IPS-20b (cell line): ENCODE results near the gene APOBEC3G.

ENCODE experiments used
- H3K27ac ChIP-seq: one replicate; pipeline ENCODE4 v1.5.1; 2013; ENCODE audit warnings: low read length
- H3K27me3 ChIP-seq: 2 replicates; pipeline ENCODE4 v1.6.1; 2013; ENCODE audit warnings: mild to moderate bottlenecking, low read length, inconsistent platforms; ENCODE audit not compliant: insufficient read depth
- H3K36me3 ChIP-seq: 2 replicates; pipeline ENCODE4 v1.6.1; 2013; ENCODE audit warnings: low read depth, mild to moderate bottlenecking, inconsistent platforms, low read length, moderate library complexity; ENCODE audit not compliant: insufficient read depth
- H3K4me1 ChIP-seq: 2 replicates; pipeline ENCODE4 v1.6.1; 2013; ENCODE audit warnings: mild to moderate bottlenecking, control low read depth, inconsistent platforms, low read length, moderate library complexity; ENCODE audit not compliant: insufficient read depth
- H3K4me3 ChIP-seq: 2 replicates; pipeline ENCODE4 v1.5.1; 2013; ENCODE audit warnings: mild to moderate bottlenecking, low read length, inconsistent platforms
- H3K9ac ChIP-seq: 2 replicates; pipeline ENCODE4 v1.6.1; 2013; ENCODE audit warnings: low read depth, mild to moderate bottlenecking, inconsistent platforms, low read length, moderate library complexity
- H3K9me3 ChIP-seq: 2 replicates; pipeline ENCODE4 v1.6.1; 2013; ENCODE audit warnings: mild to moderate bottlenecking, low read depth, low read length, inconsistent platforms; ENCODE audit not compliant: insufficient read depth

The APOBEC3G gene

DNA sequence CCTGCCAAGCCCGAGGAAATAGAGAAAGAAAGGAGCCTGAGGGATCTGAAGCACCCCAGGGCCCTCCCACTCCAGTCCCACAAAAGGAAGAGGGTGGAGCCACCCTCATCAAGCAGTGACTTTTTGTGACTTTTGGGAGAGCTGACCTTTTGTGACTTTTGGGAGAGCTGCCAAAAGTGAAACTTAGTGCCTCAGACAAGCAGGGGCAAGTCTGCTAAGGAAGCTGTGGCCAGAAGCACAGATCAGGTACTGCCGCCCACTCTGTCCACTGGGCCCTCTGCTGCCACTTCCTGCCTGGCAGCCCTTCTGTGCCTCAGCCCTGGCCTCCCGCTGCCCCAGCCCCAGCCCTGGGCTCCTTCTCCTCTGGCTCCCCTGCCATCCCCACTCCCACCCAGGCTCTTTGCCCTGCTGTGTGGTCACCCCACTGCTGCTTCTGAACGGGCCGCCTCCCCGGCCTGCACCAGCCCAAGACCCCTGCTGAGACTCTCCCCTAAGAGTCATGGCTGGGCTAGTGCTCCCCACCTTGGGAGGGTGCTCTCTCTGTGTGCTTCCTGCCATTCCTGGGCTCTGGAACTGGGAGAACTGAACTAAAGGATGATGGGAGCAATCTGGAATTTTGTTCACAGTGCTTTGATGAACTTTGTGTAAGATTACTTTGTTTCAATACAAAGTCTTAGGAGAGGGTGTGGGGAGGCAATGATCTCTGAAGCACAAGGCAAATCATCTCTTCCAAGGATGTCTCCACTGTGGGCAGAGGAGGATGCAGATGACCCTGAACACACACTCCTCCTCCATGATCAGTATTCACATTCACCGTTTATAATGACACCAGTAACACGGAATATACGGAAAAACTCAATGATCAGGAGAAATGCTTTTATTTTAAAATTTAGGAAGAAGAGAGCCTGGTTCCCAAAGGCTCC, 20.3 kb downstream of the APOBEC3G start, which contains the start of gene APOBEC3H:
APOBEC3H (plus strand) TSS at position 147 of the 923 bp plus-strand sequence. CDS start 3,035 bp downstream, outside the sequence.
- H3K4me1 ChIP-seq = peaks cover 7% of the 10 kb centered on the region; the same call in 1 of the 2 replicates

DNA sequence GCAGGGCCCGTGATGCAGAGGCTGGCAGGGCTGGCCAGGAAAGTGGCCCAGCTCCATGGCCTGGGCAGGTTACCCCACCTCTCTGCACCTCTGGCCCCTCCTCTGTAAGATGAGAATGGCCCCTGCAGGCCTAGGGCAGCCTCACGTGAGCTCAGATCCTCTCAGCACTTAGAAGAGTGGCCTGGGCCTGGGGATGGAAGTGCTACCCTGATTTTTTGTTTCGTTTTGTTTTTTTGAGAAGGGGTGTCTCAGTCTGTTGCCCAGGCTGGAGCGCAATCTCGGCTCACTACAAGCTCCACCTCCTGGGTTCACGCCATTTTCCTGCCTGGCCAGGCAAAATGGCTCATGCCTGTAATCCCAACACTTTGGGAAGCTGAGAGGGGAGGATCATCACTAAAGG, 21.0 kb downstream of the APOBEC3G start:
- H3K4me3 ChIP-seq = no peak overlapping the region

More for the DNA sequence above, 20.3 kb downstream of the APOBEC3G start, which contains the start of gene APOBEC3H:
- Histone ChIP-seq H3K27me3 (no peaks in the 10 kb centered on the region), H3K36me3 (no peaks in the 10 kb centered on the region), H3K9me3 (no peaks in the 10 kb centered on the region), H3K9ac (peak within 1 kb of the TSS; percentile 59; the same call in 1 of the 2 replicates), H3K27ac (peak within 1 kb of the TSS; percentile 14), H3K4me3 (no peak within 1 kb of the TSS)

DNA sequence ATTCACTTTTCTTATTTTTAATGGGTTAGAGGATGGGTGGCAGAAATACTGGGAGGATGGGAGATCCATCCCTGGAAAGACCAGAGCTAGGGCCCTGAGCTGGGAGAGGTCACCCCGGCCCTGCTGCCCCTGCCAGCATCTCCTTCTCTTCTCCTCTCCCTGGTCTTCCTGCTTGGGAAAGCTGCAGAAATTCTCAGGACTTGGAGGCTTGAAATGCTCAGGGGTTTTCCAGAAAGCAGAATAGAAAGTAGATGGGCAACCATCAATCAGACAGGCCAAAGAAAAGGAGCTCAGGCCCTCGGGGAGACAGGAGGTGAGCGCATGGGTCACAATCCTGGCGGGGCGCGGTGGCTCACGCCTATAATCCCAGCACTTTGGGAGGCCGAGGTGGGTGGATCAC, 21.5 kb downstream of the APOBEC3G start:
- no peaks in the 10 kb centered on the region for H3K9me3 ChIP-seq
- H3K9ac ChIP-seq = 0 out of 2 replicates have a peak overlapping the region, but pooled peaks have one; percentile 59
- H3K36me3 ChIP-seq = no peaks in the 10 kb centered on the region
- H3K27me3 ChIP-seq = no peaks in the 10 kb centered on the region
- H3K27ac ChIP-seq = no peak overlapping the region
- H3K4me1 ChIP-seq = peaks cover 7% of the 10 kb centered on the region; the same call in 1 of the 2 replicates
- no peak overlapping the region for H3K4me3 ChIP-seq

More for the DNA sequence above, 21.0 kb downstream of the APOBEC3G start:
- Histone ChIP-seq H3K27me3 (no peaks in the 10 kb centered on the region), H3K27ac (no peak overlapping the region), H3K9me3 (no peaks in the 10 kb centered on the region), H3K36me3 (no peaks in the 10 kb centered on the region), H3K9ac (peak overlapping the region; percentile 59; the same call in 1 of the 2 replicates), H3K4me1 (peaks cover 7% of the 10 kb centered on the region; the same call in 1 of the 2 replicates)

DNA sequence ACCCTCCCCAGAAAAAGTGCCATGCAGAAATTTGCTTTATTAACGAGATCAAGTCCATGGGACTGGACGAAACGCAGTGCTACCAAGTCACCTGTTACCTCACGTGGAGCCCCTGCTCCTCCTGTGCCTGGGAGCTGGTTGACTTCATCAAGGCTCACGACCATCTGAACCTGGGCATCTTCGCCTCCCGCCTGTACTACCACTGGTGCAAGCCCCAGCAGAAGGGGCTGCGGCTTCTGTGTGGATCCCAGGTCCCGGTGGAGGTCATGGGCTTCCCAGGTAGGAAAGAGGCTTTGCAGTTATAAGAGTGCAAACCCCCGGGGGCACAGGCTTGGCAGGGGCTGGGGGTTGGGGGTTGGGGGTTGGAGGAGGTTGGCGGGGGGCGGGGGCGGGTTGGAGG, 24.2 kb downstream of the APOBEC3G start:
- Histone ChIP-seq H3K4me3 (no peak overlapping the region), H3K9me3 (no peaks in the 10 kb centered on the region)

DNA sequence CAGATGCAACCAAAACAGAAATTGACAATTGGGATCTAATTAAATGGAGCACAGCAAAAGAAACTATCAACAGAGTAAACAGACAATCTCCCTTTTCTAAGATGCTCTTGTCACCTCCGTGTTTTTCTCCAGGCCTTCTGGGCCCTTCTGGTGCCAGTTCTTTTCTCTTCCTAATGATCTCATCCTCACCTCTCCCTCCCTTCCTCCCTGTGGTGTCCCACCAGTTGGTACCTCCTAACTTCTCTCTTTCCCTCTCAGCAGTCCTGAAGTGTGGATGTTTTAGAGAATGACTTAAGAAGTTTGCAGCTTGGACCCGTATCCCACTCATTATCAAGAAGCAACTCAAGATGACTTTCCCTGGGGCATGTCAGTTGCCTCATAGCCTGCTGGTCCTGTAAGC, 26.4 kb downstream of the APOBEC3G start:
- H3K36me3 ChIP-seq = no peaks in the 10 kb centered on the region
- no peak overlapping the region for H3K4me3 ChIP-seq
- H3K4me1 ChIP-seq = no peaks in the 10 kb centered on the region
- no peak overlapping the region for H3K27ac ChIP-seq
- H3K9ac ChIP-seq = no peak overlapping the region
- no peaks in the 10 kb centered on the region for H3K27me3 ChIP-seq
- H3K9me3 ChIP-seq = no peaks in the 10 kb centered on the region

More for the DNA sequence above, 24.2 kb downstream of the APOBEC3G start:
- H3K27ac ChIP-seq = no peak overlapping the region
- no peaks in the 10 kb centered on the region for H3K27me3 ChIP-seq
- peaks cover 7% of the 10 kb centered on the region; the same call in 1 of the 2 replicates for H3K4me1 ChIP-seq
- H3K36me3 ChIP-seq = no peaks in the 10 kb centered on the region
- no peak overlapping the region for H3K9ac ChIP-seq

DNA sequence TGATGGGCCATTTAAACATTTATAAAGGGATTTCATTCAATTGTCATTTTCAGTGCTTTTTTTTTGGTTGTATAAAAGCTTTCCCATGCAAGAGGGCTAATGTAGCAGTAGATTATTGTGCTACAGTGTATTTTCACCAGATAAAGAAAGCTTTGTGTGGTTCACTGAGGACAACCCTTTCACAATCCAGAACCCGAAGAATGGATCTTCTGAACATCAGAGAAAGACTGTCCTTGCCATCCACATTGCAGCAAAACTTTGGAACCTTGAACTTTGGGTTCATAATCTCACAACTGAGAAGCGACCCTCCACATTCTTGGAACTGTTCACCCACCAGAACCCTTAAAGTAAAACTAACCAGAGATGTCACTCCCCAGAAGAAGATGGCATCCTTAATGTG, 29.3 kb downstream of the APOBEC3G start:
- Histone ChIP-seq H3K9ac (no peak overlapping the region), H3K9me3 (no peaks in the 10 kb centered on the region), H3K4me1 (peaks cover 7% of the 10 kb centered on the region; the same call in 1 of the 2 replicates), H3K36me3 (no peaks in the 10 kb centered on the region), H3K27me3 (no peaks in the 10 kb centered on the region), H3K27ac (no peak overlapping the region), H3K4me3 (no peak overlapping the region)

DNA sequence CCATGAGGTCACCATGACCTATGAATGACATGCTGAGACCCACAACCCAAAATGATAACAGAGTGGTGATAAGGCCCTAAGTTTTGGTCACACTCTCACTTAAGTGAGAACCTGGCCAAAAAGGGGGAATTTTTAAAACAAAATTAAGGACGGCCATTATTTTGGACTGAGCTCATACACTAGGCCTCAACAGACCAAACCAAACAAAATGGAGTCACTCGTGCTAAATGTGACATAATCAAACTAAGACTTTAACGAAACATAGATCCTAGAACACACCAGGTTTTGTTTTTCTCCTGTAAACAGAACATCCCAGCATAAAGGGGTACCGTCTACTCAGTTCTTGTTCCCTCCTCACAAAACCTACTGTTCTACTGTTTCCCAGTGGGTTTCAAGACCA, 31.4 kb downstream of the APOBEC3G start:
- peaks cover 7% of the 10 kb centered on the region; the same call in 1 of the 2 replicates for H3K4me1 ChIP-seq
- no peak overlapping the region for H3K9ac ChIP-seq
- no peak overlapping the region for H3K4me3 ChIP-seq
- H3K27ac ChIP-seq = no peak overlapping the region
- no peaks in the 10 kb centered on the region for H3K27me3 ChIP-seq
- no peaks in the 10 kb centered on the region for H3K36me3 ChIP-seq
- no peaks in the 10 kb centered on the region for H3K9me3 ChIP-seq

DNA sequence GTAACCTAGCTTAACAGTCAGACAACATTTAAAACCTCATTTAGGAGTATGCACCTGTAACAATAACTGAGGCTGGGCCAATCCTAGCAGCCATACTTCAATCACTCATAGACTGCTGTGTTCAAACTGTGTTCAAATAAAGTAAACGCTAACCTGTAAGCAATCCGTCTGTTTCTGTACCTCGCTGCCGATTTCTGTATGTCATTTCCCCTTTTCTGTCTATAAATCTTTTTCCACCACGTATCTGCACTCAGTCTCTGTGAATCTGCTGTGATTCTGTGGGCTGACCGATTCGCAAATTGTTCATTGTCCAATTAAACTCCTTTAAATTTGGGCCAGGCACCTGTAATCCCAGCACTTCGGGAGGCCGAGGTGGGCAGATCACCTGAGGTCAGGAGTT, 32.3 kb downstream of the APOBEC3G start:
- no peak overlapping the region for H3K27ac ChIP-seq
- H3K27me3 ChIP-seq = no peaks in the 10 kb centered on the region; the same call in 1 of the 2 replicates
- no peaks in the 10 kb centered on the region for H3K9me3 ChIP-seq
- H3K9ac ChIP-seq = no peak overlapping the region
- H3K4me1 ChIP-seq = peaks cover 9% of the 10 kb centered on the region; the same call in 1 of the 2 replicates
- H3K4me3 ChIP-seq = no peak overlapping the region
- H3K36me3 ChIP-seq = no peaks in the 10 kb centered on the region

DNA sequence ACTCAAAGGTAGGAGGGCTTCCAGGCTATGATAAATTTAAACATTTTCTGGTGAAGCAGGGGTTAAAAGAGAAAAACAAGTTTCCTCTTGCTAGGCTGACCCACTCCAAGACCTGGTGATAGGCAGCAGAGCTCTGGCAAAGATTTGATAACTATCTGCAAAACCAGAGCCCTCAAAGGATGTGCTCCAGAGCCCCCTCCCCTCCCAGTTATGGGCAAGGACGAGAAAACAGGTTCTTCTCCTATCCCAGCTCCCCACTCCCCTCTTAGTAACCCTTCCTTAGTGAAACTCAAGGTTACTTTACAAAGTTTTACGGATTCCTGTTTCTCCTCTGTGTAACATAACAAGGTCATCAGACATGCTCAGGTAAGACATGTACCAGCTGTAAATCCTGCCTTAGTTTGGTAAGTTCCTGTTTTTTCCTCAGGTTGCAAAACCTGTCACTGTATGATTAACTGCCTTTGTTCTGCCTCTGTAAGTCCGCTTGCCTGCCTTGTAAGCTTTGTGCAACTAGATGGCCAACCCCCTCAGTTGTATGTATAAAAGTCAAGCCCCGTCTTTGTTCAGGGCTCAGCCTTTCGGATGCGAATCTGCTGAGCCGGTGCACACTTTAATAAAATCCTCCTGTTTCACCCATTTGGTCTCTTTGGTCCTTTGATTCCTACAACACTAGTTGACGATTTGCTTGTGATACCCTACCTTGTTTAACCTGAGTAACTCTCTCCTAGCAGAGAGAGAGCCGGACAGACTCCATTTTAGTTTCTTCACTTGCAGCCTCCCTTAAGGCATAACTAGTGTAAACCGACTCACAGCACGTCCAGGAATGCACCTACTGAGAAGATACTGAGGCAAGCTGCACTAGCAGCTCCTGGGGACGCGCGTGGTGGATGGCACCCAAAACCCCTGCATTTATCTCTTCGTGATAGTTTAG, 33.8 kb downstream of the APOBEC3G start:
- peaks cover 22% of the 10 kb centered on the region; the same call in 1 of the 2 replicates for H3K4me1 ChIP-seq
- H3K27me3 ChIP-seq = peaks cover 14% of the 10 kb centered on the region; the same call in 1 of the 2 replicates
- no peaks in the 10 kb centered on the region for H3K9me3 ChIP-seq
- no peak overlapping the region; the same call in 1 of the 2 replicates for H3K4me3 ChIP-seq
- no peaks in the 10 kb centered on the region for H3K36me3 ChIP-seq
- H3K9ac ChIP-seq = peak overlapping the region; percentile 56; the same call in 1 of the 2 replicates
- no peak overlapping the region for H3K27ac ChIP-seq

DNA sequence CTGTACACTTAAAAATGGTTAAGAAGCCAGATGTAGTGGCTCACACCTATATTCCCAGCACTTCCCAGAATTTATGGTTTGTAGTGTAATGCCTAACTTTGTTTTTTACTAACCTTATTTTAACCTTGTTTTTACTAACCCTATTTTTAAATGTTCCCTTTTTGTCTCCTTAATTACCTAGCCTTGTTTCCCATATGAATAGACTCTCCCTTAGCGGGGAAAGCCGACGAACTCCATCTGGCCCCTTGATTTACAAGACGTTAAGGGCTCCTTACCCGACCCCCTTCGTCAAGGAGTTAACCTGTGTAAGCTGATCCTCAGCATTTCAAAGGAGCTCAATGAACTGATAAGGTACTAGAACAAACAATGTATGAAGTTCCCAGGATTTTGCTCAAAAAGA, 37.0 kb downstream of the APOBEC3G start:
- peaks cover 26% of the 10 kb centered on the region; the same call in 1 of the 2 replicates for H3K4me1 ChIP-seq
- no peaks in the 10 kb centered on the region for H3K36me3 ChIP-seq
- H3K4me3 ChIP-seq = peak overlapping the region; percentile 57
- no peak overlapping the region for H3K27ac ChIP-seq
- H3K9me3 ChIP-seq = no peaks in the 10 kb centered on the region
- H3K27me3 ChIP-seq = peaks cover 22% of the 10 kb centered on the region; the same call in 1 of the 2 replicates
- H3K9ac ChIP-seq = no peak overlapping the region; the same call in 1 of the 2 replicates

DNA sequence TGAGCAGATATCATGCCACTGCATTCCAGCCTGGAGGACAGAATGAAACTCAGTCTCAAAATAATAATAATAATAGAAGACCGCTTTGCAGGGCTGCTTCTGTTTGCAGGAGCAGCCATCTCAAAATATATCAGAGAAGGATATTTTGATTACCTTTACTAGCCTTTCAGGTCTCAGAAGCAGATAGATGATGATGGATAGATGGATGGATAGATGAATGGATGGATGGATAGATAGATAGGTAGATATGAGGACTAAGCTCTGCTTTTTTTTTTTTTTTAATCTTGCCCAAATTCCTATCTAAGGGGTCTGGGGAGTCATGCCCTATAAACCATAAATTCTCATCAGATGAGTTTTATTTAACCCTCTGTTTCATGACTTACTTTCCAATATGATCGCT, 38.5 kb downstream of the APOBEC3G start:
- Histone ChIP-seq H3K36me3 (no peaks in the 10 kb centered on the region), H3K4me3 (no peak overlapping the region; the same call in 1 of the 2 replicates), H3K27ac (no peak overlapping the region), H3K4me1 (peaks cover 25% of the 10 kb centered on the region; the same call in 1 of the 2 replicates), H3K27me3 (peaks cover 22% of the 10 kb centered on the region; the same call in 1 of the 2 replicates), H3K9me3 (no peaks in the 10 kb centered on the region), H3K9ac (no peak overlapping the region)
